T-helper 17 cell (primary cell): ENCODE data around the gene AQP1. TPM values are rescaled to one million over a fixed set of nuclear protein-coding genes. Genes with fewer than 3 reads are reported as not detected.

Experiments
- ATAC-seq: fragments of 150-1000 bp; cut with Tn5 transposase; 2 replicates; pipeline ENCODE4 v1.10.0; 2021; ENCODE audit warnings: mild to moderate bottlenecking, moderate library complexity
- DNase-seq, 3 donors: peaks; one replicate each; pipeline versions ENCODE4 v3.0.0 to v3.0.0-alpha.2; 2020 to 2021
- H3K9me3 ChIP-seq: one replicate; pipeline ENCODE4 v1.7.0; 2013; ENCODE audit warnings: low read length, mild to moderate bottlenecking; ENCODE audit not compliant: control insufficient read depth, poor library complexity, severe bottlenecking
- H3K27ac Mint-ChIP-seq: one replicate; pipeline ENCODE4 v1.8.0; 2022; ENCODE audit warnings: mild to moderate bottlenecking, moderate library complexity, mixed read lengths
- H3K27me3 Mint-ChIP-seq: one replicate; pipeline ENCODE4 v1.8.0; 2022; ENCODE audit warnings: mixed read lengths
- H3K36me3 Mint-ChIP-seq: one replicate; pipeline ENCODE4 v1.8.0; 2022; ENCODE audit warnings: low read depth, mixed read lengths
- H3K4me1 Mint-ChIP-seq: one replicate; pipeline ENCODE4 v1.8.0; 2022; ENCODE audit warnings: mild to moderate bottlenecking, mixed read lengths
- H3K4me3 Mint-ChIP-seq: one replicate; pipeline ENCODE4 v1.8.0; 2022; ENCODE audit warnings: mild to moderate bottlenecking, moderate library complexity, mixed read lengths
- total RNA-seq, 4 donors: library from RNA in 2 of 4; stranded (reverse) in 2 of 4; gene quantifications; one replicate each; pipeline ENCODE4 v1.2.3 and lab custom pipeline; 2022 to 2026

Gene AQP1
- total RNA-seq, 2 donors from 2014 or later: 0.35 to 0.83 TPM

- no peaks in the 10 kb centered on the region for H3K9me3 ChIP-seq
- Mint-ChIP-seq H3K4me1 (peaks cover 6% of the 10 kb centered on the region), H3K36me3 (peaks cover 6% of the 10 kb centered on the region), H3K4me3 (no peak overlapping the region), H3K27me3 (peaks cover 66% of the 10 kb centered on the region), H3K27ac (peak overlapping the region; percentile 68)
- DNase-seq: peak in 1 of 3 donors; percentile 12
- peak; percentile 85 for ATAC-seq
Observed at GRCh38 chr7:30974605-30975255, 63.1 kb downstream of the AQP1 start.

Other genes starting within 250 kb of the AQP1 start
- gene CRHR2, start 229.4 kb upstream of the AQP1 start, total RNA-seq: not detected
- 1 to 10 TPM in 1 of 2 donors, under 1 TPM in 1; 0.65 to 1.2 TPM for gene INMT, start 159.7 kb upstream of the AQP1 start, total RNA-seq
- 1 to 10 TPM; 1.6 to 1.8 TPM for gene MINDY4, start 140.4 kb upstream of the AQP1 start, total RNA-seq
- not detected for gene GHRHR, start 52.1 kb downstream of the AQP1 start, total RNA-seq
- gene ADCYAP1R1, start 140.5 kb downstream of the AQP1 start, total RNA-seq: not detected